H9 (cell line): ENCODE results near the gene NFE2L3. TPM values are rescaled to one million over a fixed set of nuclear protein-coding genes. Genes with fewer than 3 reads are reported as not detected.

Experiments
- DNase-seq: peaks from one replicate; pipeline ENCODE4 v3.0.0-alpha.2; 2017
- H2AFZ ChIP-seq: one replicate; pipeline ENCODE4 v1.6.1; 2013; ENCODE audit warnings: mild to moderate bottlenecking, low read length, control low read depth, moderate library complexity
- H2AK5ac ChIP-seq: 2 replicates; pipeline ENCODE4 v1.6.1; 2013; ENCODE audit warnings: low read length, control low read depth, mixed read lengths; ENCODE audit not compliant: insufficient read length
- H2BK120ac ChIP-seq: one replicate; pipeline ENCODE4 v1.6.1; 2013; ENCODE audit warnings: low read depth, mild to moderate bottlenecking, low read length, control low read depth, inconsistent platforms; ENCODE audit not compliant: poor library complexity, severe bottlenecking
- H2BK12ac ChIP-seq: 2 replicates; pipeline ENCODE4 v1.6.1; 2013; ENCODE audit warnings: low read length, control low read depth, mixed read lengths, low read depth; ENCODE audit not compliant: insufficient read length
- H2BK15ac ChIP-seq: 2 replicates; pipeline ENCODE4 v1.6.1; 2013; ENCODE audit warnings: low read depth, low read length, control low read depth
- H2BK20ac ChIP-seq: one replicate; pipeline ENCODE4 v1.6.1; 2013; ENCODE audit warnings: low read depth, mild to moderate bottlenecking, low read length, control low read depth, inconsistent platforms; ENCODE audit not compliant: poor library complexity, severe bottlenecking
- H2BK5ac ChIP-seq: 2 replicates; pipeline ENCODE4 v1.6.1; 2013; ENCODE audit warnings: low read length, control low read depth, mixed read lengths; ENCODE audit not compliant: insufficient read length
- H3K14ac ChIP-seq: 2 replicates; pipeline ENCODE4 v1.6.1; 2013; ENCODE audit warnings: low read length, control low read depth; ENCODE audit not compliant: insufficient read depth
- H3K18ac ChIP-seq: 2 replicates; pipeline ENCODE4 v1.6.1; 2013; ENCODE audit warnings: low read depth, mild to moderate bottlenecking, mixed read lengths, low read length, control low read depth; ENCODE audit not compliant: insufficient read length
- H3K23ac ChIP-seq: 2 replicates; pipeline ENCODE4 v1.6.1; 2013; ENCODE audit warnings: low read length, control low read depth, mixed read lengths, low read depth; ENCODE audit not compliant: insufficient read length
- H3K23me2 ChIP-seq: 2 replicates; pipeline ENCODE4 v1.6.1; 2013; ENCODE audit warnings: low read depth, mild to moderate bottlenecking, mixed read lengths, low read length, control low read depth; ENCODE audit not compliant: insufficient read length, poor library complexity, severe bottlenecking
- H3K27ac ChIP-seq: 2 replicates; pipeline ENCODE4 v1.5.1; 2013; ENCODE audit warnings: low read length, control low read depth, mixed read lengths, low read depth; ENCODE audit not compliant: insufficient read length
- H3K27me3 ChIP-seq: 2 replicates; pipeline ENCODE4 v1.6.1; 2013; ENCODE audit warnings: low read length, control low read depth, inconsistent platforms; ENCODE audit not compliant: insufficient read depth
- H3K4ac ChIP-seq: 2 replicates; pipeline ENCODE4 v1.6.1; 2013; ENCODE audit warnings: low read depth, mild to moderate bottlenecking, control low read depth, inconsistent platforms, low read length, moderate library complexity
- H3K4me1 ChIP-seq: 2 replicates; pipeline ENCODE4 v1.6.1; 2013; ENCODE audit warnings: low read length, control low read depth, inconsistent platforms; ENCODE audit not compliant: insufficient read depth
- H3K4me2 ChIP-seq: 2 replicates; pipeline ENCODE4 v1.6.1; 2013; ENCODE audit warnings: low read length, control low read depth, mixed read lengths; ENCODE audit not compliant: insufficient read length, insufficient read depth
- H3K56ac ChIP-seq: 2 replicates; pipeline ENCODE4 v1.6.1; 2013; ENCODE audit warnings: low read depth, mild to moderate bottlenecking, mixed read lengths, low read length, control low read depth; ENCODE audit not compliant: insufficient read length
- H3K79me1 ChIP-seq: 2 replicates; pipeline ENCODE4 v1.6.1; 2013; ENCODE audit warnings: low read depth, mild to moderate bottlenecking, moderate library complexity, low read length, control low read depth, inconsistent platforms; ENCODE audit not compliant: insufficient read depth, poor library complexity, severe bottlenecking
- H3K79me2 ChIP-seq: 2 replicates; pipeline ENCODE4 v1.6.1; 2013; ENCODE audit warnings: low read length, control low read depth, inconsistent platforms; ENCODE audit not compliant: insufficient read depth
- H3K9ac ChIP-seq: 2 replicates; pipeline ENCODE4 v1.6.1; 2013; ENCODE audit warnings: low read length, control low read depth, mixed read lengths; ENCODE audit not compliant: insufficient read length; ENCODE audit errors: extremely low read depth
- H3K9me3 ChIP-seq: one replicate; pipeline ENCODE4 v1.6.1; 2013; ENCODE audit warnings: low read depth, low read length, inconsistent platforms; ENCODE audit not compliant: control insufficient read depth
- H3T11ph ChIP-seq: one replicate; pipeline ENCODE4 v1.6.1; 2013; ENCODE audit warnings: mild to moderate bottlenecking, low read length, control low read depth, inconsistent platforms
- H4K20me1 ChIP-seq: one replicate; pipeline ENCODE4 v1.6.1; 2013; ENCODE audit not compliant: control insufficient read depth, insufficient read length, insufficient read depth
- H4K5ac ChIP-seq: 2 replicates; pipeline ENCODE4 v1.6.1; 2013; ENCODE audit warnings: low read depth, mild to moderate bottlenecking, mixed read lengths, low read length, control low read depth; ENCODE audit not compliant: insufficient read length
- H4K8ac ChIP-seq: replicated peaks from 2 replicates; pipeline ENCODE4 v1.6.1; 2013; ENCODE audit warnings: low read length, control low read depth, mixed read lengths, low read depth; ENCODE audit not compliant: insufficient read length
- H4K91ac ChIP-seq: 2 replicates; pipeline ENCODE4 v1.6.1; 2013; ENCODE audit warnings: low read depth, mild to moderate bottlenecking, moderate library complexity, mixed read lengths, low read length, control low read depth; ENCODE audit not compliant: insufficient read length
- H3K27ac Mint-ChIP-seq, 3 experiments: 2 replicates in 2 of 3; 3 replicates in 1 of 3; pipeline ENCODE4 v1.8.0; 2020 to 2021; ENCODE audit warnings: mixed read lengths in 3 of 3, mild to moderate bottlenecking in 1 of 3, moderate library complexity in 1 of 3
- H3K27me3 Mint-ChIP-seq: 2 replicates; pipeline ENCODE4 v1.8.0; 2021; ENCODE audit warnings: low read depth, mild to moderate bottlenecking, moderate library complexity, mixed read lengths
- H3K36me3 Mint-ChIP-seq, 3 experiments: 2 replicates in 2 of 3; 3 replicates in 1 of 3; pipeline ENCODE4 v1.8.0; 2020 to 2021; ENCODE audit warnings: low read depth in 3 of 3, mixed read lengths in 3 of 3; ENCODE audit not compliant: insufficient read depth in 1 of 3
- H3K4me1 Mint-ChIP-seq, 2 experiments: 2 replicates each; pipeline ENCODE4 v1.8.0; 2020; ENCODE audit warnings: mixed read lengths in 2 of 2
- H3K4me3 Mint-ChIP-seq, 2 experiments: 2 replicates in 1 of 2; 3 replicates in 1 of 2; pipeline ENCODE4 v1.8.0; 2020 to 2021; ENCODE audit warnings: mild to moderate bottlenecking in 2 of 2, mixed read lengths in 2 of 2, moderate library complexity in 1 of 2
- H3K9me3 Mint-ChIP-seq, 2 experiments: 2 replicates in 1 of 2; 3 replicates in 1 of 2; pipeline ENCODE4 v1.8.0; 2020; ENCODE audit warnings: mild to moderate bottlenecking in 2 of 2, mixed read lengths in 2 of 2, moderate library complexity in 1 of 2
- CTCF ChIP-seq: fragments of 200-600 bp; sonication (generic); conservative IDR thresholded peaks from 3 replicates; pipeline ENCODE4 v1.8.0; 2021; ENCODE audit warnings: antibody characterized with exemption, mild to moderate bottlenecking
- WGBS: extraction: QIAGEN DNeasy Blood & Tissue Kit; methylation state at CpG from one replicate; pipeline ENCODE4 v1.1.7; 2013; ENCODE audit warnings: missing lambda C conversion rate, low lambda C conversion rate, mixed read lengths; ENCODE audit not compliant: insufficient read length; ENCODE audit errors: extremely low coverage; 5-methylcytosine and 5-hydroxymethylcytosine counted together
- total RNA-seq: library from RNA; stranded (reverse); gene quantifications from 2 replicates; pipeline ENCODE4 v1.2.1, GENCODE V29; 2021

The NFE2L3 gene
- total RNA-seq, 1 experiment from 2014 or later: 46.9 TPM

GRCh38 chr7:26117970-26118369 is 34.0 kb upstream of the NFE2L3 start:
- TF ChIP-seq CTCF: no peak
- no peaks in the 10 kb centered on the region for H3K36me3 Mint-ChIP-seq
- H3K4me1 ChIP-seq: no peaks in the 10 kb centered on the region
- peaks cover 13 to 17% of the 10 kb centered on the region in 2 experiments for H3K4me1 Mint-ChIP-seq
- no peak overlapping the region for H3K4me2 ChIP-seq
- no peak overlapping the region for H3K4ac ChIP-seq
- DNase-seq: no peak
- H3K27me3 ChIP-seq: no peaks in the 10 kb centered on the region
- no peak overlapping the region for H3K14ac ChIP-seq
- no peak overlapping the region for H4K8ac ChIP-seq
- WGBS: no CpG with 5 or more reads among the region's 6 CpGs
- no peaks in the 10 kb centered on the region for H3K79me2 ChIP-seq
- no peak overlapping the region for H2BK5ac ChIP-seq
- no peak overlapping the region for H3K23ac ChIP-seq
- no peak overlapping the region for H4K5ac ChIP-seq
- H2BK15ac ChIP-seq: no peak overlapping the region
- H3K56ac ChIP-seq: no peak overlapping the region
- H2BK120ac ChIP-seq: no peak overlapping the region
- H3K27ac ChIP-seq: no peak overlapping the region
- no peak overlapping the region for H2AK5ac ChIP-seq
- H3K18ac ChIP-seq: no peak overlapping the region
- H3K4me3 Mint-ChIP-seq: no peak overlapping the region
- H4K91ac ChIP-seq: no peak overlapping the region
- no peaks in the 10 kb centered on the region for H3K9me3 ChIP-seq
- H3T11ph ChIP-seq: no peak overlapping the region
- H3K9me3 Mint-ChIP-seq: no peaks in the 10 kb centered on the region
- no peak overlapping the region for H3K27ac Mint-ChIP-seq
- H3K79me1 ChIP-seq: no peaks in the 10 kb centered on the region
- no peak overlapping the region for H2BK20ac ChIP-seq
- no peaks in the 10 kb centered on the region for H3K27me3 Mint-ChIP-seq
- no peak overlapping the region for H2AFZ ChIP-seq
- no peaks in the 10 kb centered on the region for H4K20me1 ChIP-seq
- H2BK12ac ChIP-seq: no peak overlapping the region
- no peaks in the 10 kb centered on the region for H3K23me2 ChIP-seq
- H3K9ac ChIP-seq: no peak overlapping the region
